ENCODE data around the gene B4GALT2. TPM values are rescaled to one million over a fixed set of nuclear protein-coding genes. Genes with fewer than 3 reads are reported as not detected.

Gene B4GALT2
- total RNA-seq, 1 experiment from 2014 or later = 76.8 TPM

- no peak overlapping the region for H3K27ac ChIP-seq (ENCODE audit: low read depth, low read length)
- H3K4me1 ChIP-seq (ENCODE audit: control insufficient read depth in 1 of 2, insufficient read depth in 2 of 2, low read length in 2 of 2) = peaks cover 6 to 24% of the 10 kb centered on the region in 2 experiments; a peak in 3 of 4 replicates
- H3K9me2 ChIP-seq (ENCODE audit: insufficient read depth) = no peaks in the 10 kb centered on the region
- ChIA-PET POLR2A (no interaction called here), CTCF (no interaction called here), RAD21 (ENCODE audit: low non-redundant PET in 1 of 2, low total read pairs in 2 of 2, uncharacterized antibody in 2 of 2, unreplicated experiment in 2 of 2) (no interaction called here)
- no TSS peak for BruUV-seq (replicated peaks)
- H3K79me2 ChIP-seq (ENCODE audit: insufficient read depth, low read length) = no peaks in the 10 kb centered on the region
- H3K4me2 ChIP-seq (ENCODE audit: low read length) = no peak overlapping the region
- no peak overlapping the region for H3K4me3 ChIP-seq (replicated peaks in 1 of 2; ENCODE audit: low read depth in 1 of 2, low read length in 2 of 2)
- no peaks in the 10 kb centered on the region for H4K20me1 ChIP-seq (ENCODE audit: insufficient read depth)
- H3K9me3 ChIP-seq (ENCODE audit: control insufficient read depth in 1 of 2, insufficient read depth in 1 of 2, low read depth in 1 of 2, low read length in 2 of 2) = no peaks in the 10 kb centered on the region
- no peaks in the 10 kb centered on the region for H3K36me3 ChIP-seq (ENCODE audit: control insufficient read depth in 1 of 2, insufficient read depth in 2 of 2, low read length in 2 of 2)
- intact Hi-C loops (cut with micrococcal nuclease) = loop anchor here (10.0 kb wide), 1 partner anchor 586 kb away; the partner anchor contains the start of gene HYI
- no peak overlapping the region for H3K9ac ChIP-seq (ENCODE audit: low read length)
- H3K27me3 ChIP-seq (ENCODE audit: insufficient read depth, low read length) = no peaks in the 10 kb centered on the region
- no peak overlapping the region for H2AFZ ChIP-seq (ENCODE audit: low read depth, low read length, poor library complexity, severe bottlenecking)
- ATAC-seq (no peak), DNase-seq (ENCODE audit: low read depth, low spot score) (no peak)
- no peak for TF ChIP-seq EZH2 (IDR thresholded peaks at IDR 0.05)
- no peak for TF ChIP-seq EZH2phosphoT487 (IDR thresholded peaks at IDR 0.05; ENCODE audit: borderline replicate concordance)
- no peak for TF ChIP-seq ELF1 (IDR thresholded peaks at IDR 0.05; ENCODE audit: borderline replicate concordance, low read depth)
- TF ChIP-seq, protein P1, sequence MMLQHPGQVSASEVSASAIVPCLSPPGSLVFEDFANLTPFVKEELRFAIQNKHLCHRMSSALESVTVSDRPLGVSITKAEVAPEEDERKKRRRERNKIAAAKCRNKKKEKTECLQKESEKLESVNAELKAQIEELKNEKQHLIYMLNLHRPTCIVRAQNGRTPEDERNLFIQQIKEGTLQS (IDR thresholded peaks at IDR 0.05) = no peak
- TF ChIP-seq SRF (IDR thresholded peaks at IDR 0.05; ENCODE audit: low read depth) = no peak
- no peak for TF ChIP-seq POLR2A (IDR thresholded peaks at IDR 0.05; ENCODE audit: borderline replicate concordance, extremely low read depth, insufficient read depth, insufficient read length)
These were observed 61.4 kb downstream of the B4GALT2 start for GRCh38 chr1:44040418-44040817.

Other genes with a start within 250 kb of the B4GALT2 start
- 36.4 TPM for gene ARTN, start 45.4 kb upstream of the B4GALT2 start, total RNA-seq (2021; ENCODE audit: unreplicated experiment)
- gene IPO13, start 32.3 kb upstream of the B4GALT2 start, total RNA-seq (2021; ENCODE audit: unreplicated experiment) = 18.7 TPM
- gene DPH2, start 9.2 kb upstream of the B4GALT2 start, total RNA-seq (2021; ENCODE audit: unreplicated experiment) = 53.2 TPM
- gene ATP6V0B, start 4.2 kb upstream of the B4GALT2 start, total RNA-seq (2021; ENCODE audit: unreplicated experiment) = 122 TPM
- gene CCDC24, start 12.4 kb downstream of the B4GALT2 start, total RNA-seq (2021; ENCODE audit: unreplicated experiment) = 23.3 TPM
- gene SLC6A9, start 52.3 kb downstream of the B4GALT2 start, total RNA-seq (2021; ENCODE audit: unreplicated experiment) = 12.8 TPM
- not detected for gene KLF17, start 139.6 kb downstream of the B4GALT2 start, total RNA-seq (2021; ENCODE audit: unreplicated experiment)
- gene KLF18, start 162.4 kb downstream of the B4GALT2 start, total RNA-seq (2021; ENCODE audit: unreplicated experiment) = 0.07 TPM
- gene DMAP1, start 234.3 kb downstream of the B4GALT2 start, total RNA-seq (2021; ENCODE audit: unreplicated experiment) = 27.8 TPM

Measured in HCT116 (cell line).